ENCODE measurements around the gene BOLA3. TPM values are rescaled to one million over a fixed set of nuclear protein-coding genes. Genes with fewer than 3 reads are reported as not detected.

The BOLA3 gene
- total and polyA plus RNA-seq, 10 of the 15 experiments (the other 5 are each of a cell fraction or from before 2014, with no cell fraction given): 62.6 to 300 (median 134) TPM

- Histone ChIP-seq H3K9ac (ENCODE audit: control insufficient read depth, insufficient read depth, low read length) (peak overlapping the region; percentile 62), H3K4me2 (ENCODE audit: control insufficient read depth, insufficient read depth) (peak overlapping the region; percentile 97), H3K36me3 (ENCODE audit: control insufficient read depth in 2 of 2, insufficient read depth in 2 of 2, low read length in 1 of 2) (peaks cover 3 to 16% of the 10 kb centered on the region in 2 experiments; a peak in 3 of 4 replicates), H3K4me3 (peak overlapping the region; percentile 69), H3K9me3 (replicated peaks; ENCODE audit: control insufficient read depth, insufficient read depth, low read length) (no peaks in the 10 kb centered on the region), H3K27me3 (replicated peaks in 1 of 2; ENCODE audit: control insufficient read depth in 2 of 2, insufficient read depth in 2 of 2, low read length in 1 of 2) (no peaks in the 10 kb centered on the region), H3K27ac (ENCODE audit: control insufficient read depth, insufficient read depth) (peak overlapping the region; percentile 59), H3K4me1 (ENCODE audit: control insufficient read depth, insufficient read depth, low read length) (peaks cover 7% of the 10 kb centered on the region), H3K79me2 (ENCODE audit: control insufficient read depth, insufficient read depth, low read length) (peaks cover 14% of the 10 kb centered on the region), H2AFZ (ENCODE audit: control insufficient read depth, low read depth, low read length) (peak overlapping the region; percentile 97), H4K20me1 (ENCODE audit: control insufficient read depth, insufficient read depth) (no peaks in the 10 kb centered on the region)
- ATAC-seq: no peak
- SMC1A ChIA-PET (ENCODE audit: uncharacterized antibody, unreplicated experiment): interaction anchor here (0.6 to 5.8 kb wide), 17 partner anchors 18 to 328 kb away, joined by 3 to 50 read pairs (median 4); partner anchors contain the start of genes MOB1A and STAMBP
- in situ Hi-C loops (cut with MboI): no loop called here
- RAD21 ChIA-PET (ENCODE audit: unreplicated experiment): interaction anchor here (0.8 to 6.6 kb wide), 8 partner anchors 28 to 325 kb away, joined by 3 to 51 read pairs (median 10); partner anchors contain the start of genes MTHFD2 and STAMBP
- TF ChIP-seq NBN (IDR thresholded peaks at IDR 0.05): 0 out of 2 replicates have a peak, but pooled peaks have one; percentile 15
- TF ChIP-seq CREB1 (IDR thresholded peaks at IDR 0.05; ENCODE audit: low read depth): no peak
- TF ChIP-seq POLR2A (IDR thresholded peaks at IDR 0.05; ENCODE audit: low read depth, low read length): peak; percentile 35; the same call in 1 of the 2 replicates
- TF ChIP-seq POLR2AphosphoS2 (IDR thresholded peaks at IDR 0.05; ENCODE audit: low read depth, low read length): peak; percentile 38; the same call in 1 of the 2 replicates
- no peak for TF ChIP-seq ZNF274 (IDR thresholded peaks at IDR 0.05; ENCODE audit: insufficient read depth, insufficient read length)
- BruUV-seq (replicated peaks): TSS peak; percentile 77
- WGBS (ENCODE audit: insufficient coverage, insufficient replicate concordance, low lambda C conversion rate, missing lambda C conversion rate): 58% methylated on average over 16 of the region's 16 CpGs
- DNase-seq (ENCODE audit: low read depth, low spot score): no peak
- intact Hi-C loops (cut with micrococcal nuclease; ENCODE audit: unreplicated experiment): loop anchor here (5.0 to 10.0 kb wide), 4 partner anchors 186 to 464 kb away; no protein-coding TSS in a partner anchor
- POLR2A ChIA-PET: interaction anchor here (0.8 to 2.5 kb wide), 8 partner anchors 21 to 327 kb away, joined by 3 to 10 read pairs (median 4); partner anchors contain the start of gene STAMBP
- CTCF ChIA-PET: interaction anchor here (0.6 to 11.3 kb wide), 19 partner anchors 15 to 558 kb away, joined by 3 to 191 read pairs (median 6); partner anchors contain the start of genes MOB1A, MTHFD2 and STAMBP
- no peak for FAIRE-seq
These were observed 940 bp upstream of the BOLA3 start for GRCh38 chr2:74148457-74149246.
